GM18909 (cell line): Measurements from ENCODE around the gene EPAS1.

Experiments used
- ATAC-seq: cut with Tn5 transposase; IDR thresholded peaks from one replicate; pipeline ENCODE4 v1.9.1; 2021; ENCODE audit warnings: mild to moderate bottlenecking; ENCODE audit not compliant: unreplicated experiment, poor library complexity

Gene EPAS1

DNA sequence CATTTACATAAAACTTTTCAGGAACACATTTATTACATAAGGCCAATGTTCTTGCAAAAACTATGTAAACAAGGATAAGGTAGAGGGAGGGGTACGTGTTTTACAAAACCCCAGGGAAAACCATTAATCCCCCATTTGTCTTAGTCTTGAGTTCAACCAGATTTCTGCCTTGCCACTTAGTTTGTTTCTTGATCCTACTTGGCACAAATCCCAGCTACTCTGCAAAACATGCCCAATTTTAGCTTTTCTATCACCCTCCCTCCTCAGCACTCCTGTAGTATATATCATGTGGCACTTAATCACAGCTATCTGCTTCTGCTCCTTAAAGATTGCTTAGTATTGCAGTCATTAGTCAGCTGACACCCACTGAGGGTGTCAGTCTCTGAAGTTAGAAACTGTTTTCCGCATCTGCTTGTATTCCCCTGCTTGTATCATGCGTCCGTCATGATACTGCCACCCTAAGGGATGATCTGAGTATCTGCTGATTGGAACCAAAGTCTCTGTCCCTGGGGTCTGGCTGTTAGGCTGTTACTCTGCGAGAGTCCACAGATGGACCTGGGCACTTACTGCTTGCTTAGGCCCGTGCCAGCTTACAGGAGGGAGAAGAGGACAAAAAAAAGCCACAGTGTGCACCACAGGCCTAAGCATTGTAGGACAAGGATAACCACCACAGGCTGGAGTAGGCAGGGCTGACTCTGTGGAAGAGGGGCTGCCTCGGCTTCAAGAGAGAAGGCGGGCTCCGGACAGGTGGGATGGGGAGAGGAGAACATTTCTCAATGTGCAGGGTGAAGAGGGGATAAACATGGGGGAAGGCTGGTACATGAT, 82.2 kb downstream of the EPAS1 start:
- ATAC-seq = no peak

DNA sequence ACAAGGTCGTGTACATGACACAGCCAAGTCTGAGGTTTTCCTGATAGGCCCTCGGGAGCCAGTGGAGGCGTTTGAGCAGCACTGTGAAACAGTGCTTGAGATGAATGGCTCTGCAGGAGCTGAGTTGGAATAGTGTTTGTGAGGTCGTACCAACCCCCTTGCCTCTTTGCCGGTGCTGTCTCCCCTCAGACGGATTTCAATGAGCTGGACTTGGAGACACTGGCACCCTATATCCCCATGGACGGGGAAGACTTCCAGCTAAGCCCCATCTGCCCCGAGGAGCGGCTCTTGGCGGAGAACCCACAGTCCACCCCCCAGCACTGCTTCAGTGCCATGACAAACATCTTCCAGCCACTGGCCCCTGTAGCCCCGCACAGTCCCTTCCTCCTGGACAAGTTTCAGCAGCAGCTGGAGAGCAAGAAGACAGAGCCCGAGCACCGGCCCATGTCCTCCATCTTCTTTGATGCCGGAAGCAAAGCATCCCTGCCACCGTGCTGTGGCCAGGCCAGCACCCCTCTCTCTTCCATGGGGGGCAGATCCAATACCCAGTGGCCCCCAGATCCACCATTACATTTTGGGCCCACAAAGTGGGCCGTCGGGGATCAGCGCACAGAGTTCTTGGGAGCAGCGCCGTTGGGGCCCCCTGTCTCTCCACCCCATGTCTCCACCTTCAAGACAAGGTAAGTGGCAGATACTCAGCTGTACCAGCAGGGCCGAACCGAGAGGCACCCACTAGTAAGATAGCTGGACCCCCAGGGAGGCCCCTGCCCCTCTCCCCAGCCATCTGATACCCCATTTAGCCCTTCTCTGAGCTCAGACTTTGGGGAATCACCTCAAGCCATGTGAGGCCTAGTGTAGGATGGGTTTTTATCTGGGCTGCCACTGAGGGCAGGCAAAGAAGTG, 83.1 kb downstream of the EPAS1 start:
- no peak for ATAC-seq

DNA sequence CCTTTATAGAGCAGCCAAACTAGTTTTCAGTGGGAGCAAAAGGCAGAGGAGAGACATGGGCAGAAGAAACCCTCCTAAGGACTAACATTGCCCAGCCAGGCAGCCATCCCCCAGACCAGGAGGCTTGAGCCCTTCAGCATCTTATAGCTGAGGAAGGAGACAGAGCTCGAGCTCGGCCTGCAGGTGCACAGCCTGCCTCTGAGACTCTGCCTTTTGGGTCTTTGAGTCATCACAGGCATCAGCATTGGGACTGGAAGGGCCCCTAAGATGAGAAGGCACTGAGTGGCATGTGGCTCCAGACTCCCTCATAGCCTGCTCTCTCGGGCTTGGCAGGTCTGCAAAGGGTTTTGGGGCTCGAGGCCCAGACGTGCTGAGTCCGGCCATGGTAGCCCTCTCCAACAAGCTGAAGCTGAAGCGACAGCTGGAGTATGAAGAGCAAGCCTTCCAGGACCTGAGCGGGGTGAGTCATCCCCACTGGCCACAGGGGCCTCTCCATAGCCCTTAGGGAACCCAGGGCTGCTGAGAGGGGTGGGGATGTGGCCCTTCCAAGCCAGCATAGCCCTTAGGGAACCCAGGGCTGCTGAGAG, 84.1 kb downstream of the EPAS1 start:
- no peak for ATAC-seq

DNA sequence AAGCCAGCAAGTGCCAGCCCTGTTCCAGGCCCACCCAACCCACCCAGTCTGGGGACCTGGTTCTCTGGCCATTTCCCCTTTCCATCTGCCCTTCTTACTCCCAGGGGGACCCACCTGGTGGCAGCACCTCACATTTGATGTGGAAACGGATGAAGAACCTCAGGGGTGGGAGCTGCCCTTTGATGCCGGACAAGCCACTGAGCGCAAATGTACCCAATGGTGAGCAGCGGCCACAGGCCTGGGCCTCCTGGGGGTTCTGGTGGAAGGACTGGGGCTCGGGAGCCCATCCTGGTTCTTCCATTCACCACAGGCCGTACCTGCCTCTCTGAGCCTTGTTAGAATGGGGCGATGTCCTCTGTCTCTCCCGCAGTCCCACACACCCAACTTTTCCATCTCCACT, 84.7 kb downstream of the EPAS1 start:
- no peak for ATAC-seq

DNA sequence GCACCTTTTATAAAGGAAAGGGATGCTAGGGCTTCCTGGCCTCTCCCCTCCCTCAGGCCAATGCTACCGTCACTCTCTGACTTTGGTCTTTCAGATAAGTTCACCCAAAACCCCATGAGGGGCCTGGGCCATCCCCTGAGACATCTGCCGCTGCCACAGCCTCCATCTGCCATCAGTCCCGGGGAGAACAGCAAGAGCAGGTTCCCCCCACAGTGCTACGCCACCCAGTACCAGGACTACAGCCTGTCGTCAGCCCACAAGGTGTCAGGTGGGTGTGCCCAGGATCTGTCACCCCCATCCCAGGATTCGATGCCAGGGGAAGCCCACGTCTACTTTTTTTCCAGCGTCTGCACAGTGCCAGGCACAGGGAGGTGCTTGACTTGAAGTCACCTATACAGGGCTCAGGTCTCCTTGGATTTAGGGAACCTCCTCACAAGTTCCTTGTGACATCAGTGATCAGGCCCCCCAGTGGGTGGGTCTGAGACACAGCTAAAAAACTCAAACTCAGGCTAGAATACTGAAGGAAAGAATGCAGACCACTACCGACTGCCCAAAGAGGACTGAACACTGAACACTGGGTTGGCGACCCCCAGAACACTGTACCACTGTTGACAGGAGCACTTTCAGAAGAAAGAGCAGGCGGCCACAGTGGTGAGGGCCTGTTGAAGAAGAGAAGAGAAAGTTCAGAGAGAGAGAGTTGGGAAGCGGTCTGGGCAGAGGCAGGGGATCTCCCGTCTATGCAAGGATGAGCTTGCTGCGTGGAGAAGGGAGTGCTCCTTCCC, 85.3 kb downstream of the EPAS1 start:
- no peak for ATAC-seq

DNA sequence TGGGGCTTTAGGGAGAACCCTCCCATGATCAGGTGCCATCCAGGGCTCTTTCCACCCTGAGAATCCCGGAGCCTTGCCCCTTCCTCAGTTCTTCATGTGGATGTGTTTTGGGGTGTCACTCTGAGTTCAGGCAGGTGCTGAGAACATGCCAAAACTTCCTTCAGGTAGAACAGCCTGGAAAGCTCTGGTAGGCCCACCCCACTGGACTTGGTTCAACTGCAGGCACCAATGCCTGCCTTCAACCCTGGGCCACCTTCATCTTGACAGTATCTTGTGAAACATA, 85.8 kb downstream of the EPAS1 start:
- ATAC-seq = no peak

DNA sequence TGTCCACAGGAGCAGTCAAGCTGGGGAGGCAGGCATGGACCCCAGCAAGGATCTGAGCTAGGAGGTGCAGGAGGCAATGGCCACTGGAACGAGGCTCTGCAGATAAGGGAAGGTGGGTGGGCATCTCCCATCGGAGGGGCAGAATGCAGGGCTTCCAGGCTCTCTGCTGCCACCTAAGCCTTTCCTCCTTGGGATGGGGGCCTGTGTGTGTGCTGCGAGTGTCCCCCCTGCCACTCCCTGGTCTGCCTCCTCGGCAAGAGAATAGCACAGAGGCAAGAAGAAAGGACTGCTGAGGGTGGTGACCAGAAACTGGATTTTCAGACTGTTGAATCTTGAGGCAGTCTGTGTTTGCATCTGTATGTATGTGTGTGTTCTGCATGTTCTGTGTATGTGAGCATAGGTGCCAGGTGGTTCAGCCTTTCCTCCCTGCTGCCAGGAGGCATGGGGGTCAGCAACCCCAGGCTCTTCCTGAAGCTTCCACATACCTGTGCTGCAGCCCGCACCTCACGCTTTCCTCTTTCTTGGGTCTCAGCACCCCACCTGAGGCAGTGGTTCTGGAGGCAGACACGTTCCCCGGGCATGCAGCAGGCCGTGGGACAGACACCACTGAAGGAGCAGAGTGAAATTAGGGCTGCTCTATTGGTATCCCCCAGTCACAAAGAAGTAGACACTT, 86.7 kb downstream of the EPAS1 start:
- no peak for ATAC-seq

DNA sequence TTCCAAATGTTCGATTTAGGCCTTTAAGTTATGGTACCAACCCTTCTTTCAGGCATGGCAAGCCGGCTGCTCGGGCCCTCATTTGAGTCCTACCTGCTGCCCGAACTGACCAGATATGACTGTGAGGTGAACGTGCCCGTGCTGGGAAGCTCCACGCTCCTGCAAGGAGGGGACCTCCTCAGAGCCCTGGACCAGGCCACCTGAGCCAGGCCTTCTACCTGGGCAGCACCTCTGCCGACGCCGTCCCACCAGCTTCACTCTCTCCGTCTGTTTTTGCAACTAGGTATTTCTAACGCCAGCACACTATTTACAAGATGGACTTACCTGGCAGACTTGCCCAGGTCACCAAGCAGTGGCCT, 87.2 kb downstream of the EPAS1 start:
- ATAC-seq = no peak

DNA sequence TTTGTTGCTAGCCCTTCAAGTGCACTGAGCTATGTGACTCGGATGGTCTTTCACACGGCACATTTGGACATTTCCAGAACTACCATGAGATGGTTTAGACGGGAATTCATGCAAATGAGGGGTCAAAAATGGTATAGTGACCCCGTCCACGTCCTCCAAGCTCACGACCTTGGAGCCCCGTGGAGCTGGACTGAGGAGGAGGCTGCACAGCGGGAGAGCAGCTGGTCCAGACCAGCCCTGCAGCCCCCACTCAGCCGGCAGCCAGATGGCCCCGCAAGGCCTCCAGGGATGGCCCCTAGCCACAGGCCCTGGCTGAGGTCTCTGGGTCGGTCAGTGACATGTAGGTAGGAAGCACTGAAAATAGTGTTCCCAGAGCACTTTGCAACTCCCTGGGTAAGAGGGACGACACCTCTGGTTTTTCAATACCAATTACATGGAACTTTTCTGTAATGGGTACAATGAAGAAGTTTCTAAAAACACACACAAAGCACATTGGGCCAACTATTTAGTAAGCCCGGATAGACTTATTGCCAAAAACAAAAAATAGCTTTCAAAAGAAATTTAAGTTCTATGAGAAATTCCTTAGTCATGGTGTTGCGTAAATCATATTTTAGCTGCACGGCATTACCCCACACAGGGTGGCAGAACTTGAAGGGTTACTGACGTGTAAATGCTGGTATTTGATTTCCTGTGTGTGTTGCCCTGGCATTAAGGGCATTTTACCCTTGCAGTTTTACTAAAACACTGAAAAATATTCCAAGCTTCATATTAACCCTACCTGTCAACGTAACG, 88.8 kb downstream of the EPAS1 start:
- no peak for ATAC-seq

DNA sequence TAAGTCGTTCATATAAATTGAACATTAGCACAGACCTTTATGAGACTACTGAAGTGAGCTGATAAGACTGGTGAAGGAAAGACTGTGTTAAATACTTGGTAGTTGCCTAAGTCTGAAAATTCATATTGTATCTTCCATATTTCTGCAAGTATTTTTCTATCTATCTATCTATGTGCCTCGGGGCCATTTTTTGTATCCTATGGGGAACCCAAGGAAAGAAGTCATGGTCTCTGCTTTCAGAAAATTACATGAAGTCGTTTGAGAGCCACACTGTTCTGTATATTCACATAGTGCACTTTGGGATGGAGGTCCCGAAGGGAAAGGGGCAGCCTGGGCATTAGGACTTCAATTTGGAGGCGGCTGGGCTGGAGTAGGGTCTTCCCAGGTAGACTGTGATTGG, 89.6 kb downstream of the EPAS1 start:
- ATAC-seq = no peak

DNA sequence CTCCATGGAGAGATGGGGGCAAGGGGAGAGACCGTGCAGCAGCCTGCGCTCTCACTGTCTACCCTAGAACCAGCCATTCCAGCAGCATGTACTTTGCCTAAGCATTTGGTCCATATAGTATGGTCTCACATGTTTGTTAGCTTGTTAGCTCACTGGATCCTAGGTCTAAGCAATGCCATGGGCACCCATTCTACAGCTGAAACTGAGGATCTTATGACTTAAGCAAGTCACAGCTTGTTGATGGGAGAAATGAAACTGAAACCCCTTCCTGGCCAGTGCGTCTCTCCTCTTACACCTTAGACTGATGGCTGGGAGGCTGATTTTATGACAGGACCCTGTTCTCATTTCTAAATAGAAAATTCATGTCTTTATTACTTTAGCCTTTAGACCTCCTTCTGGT, 90.1 kb downstream of the EPAS1 start:
- ATAC-seq = no peak

DNA sequence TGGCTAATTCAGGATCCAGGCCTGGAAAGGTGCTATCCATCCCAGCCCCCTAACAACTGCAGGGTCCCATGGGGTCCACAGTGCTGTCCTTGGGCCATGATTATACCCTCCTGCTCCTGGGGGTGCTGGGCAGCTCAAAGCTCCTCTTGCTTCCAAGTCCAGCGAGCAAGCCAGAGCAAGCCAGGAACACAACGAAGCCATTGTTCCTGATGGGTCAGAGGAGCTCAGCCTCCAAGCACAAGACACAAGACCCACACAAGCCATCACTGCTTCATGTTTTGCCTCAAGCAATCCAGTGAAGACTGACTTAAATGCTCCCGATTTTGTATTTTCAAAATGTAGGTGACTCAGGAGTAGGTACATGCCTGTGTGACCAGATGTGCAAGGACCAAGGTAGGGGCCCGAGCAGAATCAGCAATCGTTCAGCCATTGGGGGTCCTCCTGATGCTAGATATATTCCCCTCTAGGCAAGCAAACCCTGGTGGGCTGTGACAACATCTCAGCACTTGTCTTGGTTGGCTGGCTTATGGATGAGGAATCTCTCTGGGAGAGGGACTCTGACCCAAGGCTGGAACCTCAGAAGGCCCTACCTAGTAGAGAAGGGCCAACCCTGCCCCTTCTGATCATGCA, 90.8 kb downstream of the EPAS1 start:
- ATAC-seq = no peak

DNA sequence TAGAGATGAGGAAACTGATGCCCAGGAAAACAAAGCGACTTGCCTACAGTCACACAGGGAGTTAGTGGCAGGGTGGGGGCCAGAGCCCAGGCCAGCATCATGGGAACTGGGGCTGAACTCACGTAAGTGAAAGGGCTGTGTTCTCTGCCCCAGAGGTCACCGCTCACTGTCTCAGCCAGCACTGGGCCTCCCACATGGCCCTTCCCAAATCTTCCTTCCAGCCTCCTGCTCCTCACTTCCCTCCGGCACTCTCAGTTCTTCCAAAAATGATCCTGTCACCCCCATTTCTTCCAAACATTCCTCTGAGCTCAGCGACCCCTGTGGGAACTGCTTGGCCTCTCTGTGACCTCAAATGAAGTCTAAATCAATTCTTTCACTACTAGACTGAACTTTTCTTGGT, 91.7 kb downstream of the EPAS1 start:
- no peak for ATAC-seq

DNA sequence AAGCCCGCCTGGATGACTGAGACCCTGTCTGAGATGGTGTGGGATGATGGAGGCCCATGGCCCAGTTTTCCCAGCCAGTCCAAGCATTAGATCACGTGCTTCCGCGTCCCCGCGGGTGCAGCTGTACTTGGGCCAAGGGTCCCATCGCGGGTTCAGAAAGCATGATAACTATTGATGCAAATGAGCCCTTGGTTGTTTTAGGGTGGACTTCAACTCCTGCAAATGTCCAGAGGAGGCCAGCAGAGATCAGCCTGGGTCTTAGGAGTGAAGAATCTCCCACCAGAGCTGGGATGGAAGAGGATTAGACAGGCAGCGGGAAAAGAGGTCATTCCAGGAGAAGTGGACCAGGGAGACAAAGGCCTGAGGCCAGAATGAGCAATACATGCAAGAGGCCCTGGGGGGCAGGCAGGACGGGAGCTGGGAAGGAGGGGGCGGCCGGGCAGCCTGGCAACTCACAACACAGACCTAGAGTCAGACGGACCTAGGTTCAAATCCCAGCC, 92.3 kb downstream of the EPAS1 start:
- ATAC-seq = no peak

DNA sequence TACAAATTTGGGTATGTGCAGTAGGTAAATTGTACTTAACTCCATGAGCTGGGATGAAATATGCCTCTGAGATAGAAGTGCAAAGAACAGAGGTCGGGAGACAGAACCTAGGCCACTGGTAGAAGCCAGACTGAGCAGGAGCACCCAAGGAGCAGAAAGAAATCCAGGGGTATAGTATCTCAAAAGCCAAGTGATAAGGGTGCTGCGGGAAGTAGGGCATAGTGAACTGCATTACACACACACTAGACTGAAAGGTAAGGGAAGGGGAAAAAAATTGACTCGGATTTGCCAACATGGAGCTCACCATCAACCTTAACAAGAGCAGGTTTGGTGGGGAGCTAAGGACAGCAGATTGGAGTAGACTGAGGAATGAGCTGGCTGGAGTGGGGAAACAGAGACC, 92.8 kb downstream of the EPAS1 start:
- no peak for ATAC-seq

DNA sequence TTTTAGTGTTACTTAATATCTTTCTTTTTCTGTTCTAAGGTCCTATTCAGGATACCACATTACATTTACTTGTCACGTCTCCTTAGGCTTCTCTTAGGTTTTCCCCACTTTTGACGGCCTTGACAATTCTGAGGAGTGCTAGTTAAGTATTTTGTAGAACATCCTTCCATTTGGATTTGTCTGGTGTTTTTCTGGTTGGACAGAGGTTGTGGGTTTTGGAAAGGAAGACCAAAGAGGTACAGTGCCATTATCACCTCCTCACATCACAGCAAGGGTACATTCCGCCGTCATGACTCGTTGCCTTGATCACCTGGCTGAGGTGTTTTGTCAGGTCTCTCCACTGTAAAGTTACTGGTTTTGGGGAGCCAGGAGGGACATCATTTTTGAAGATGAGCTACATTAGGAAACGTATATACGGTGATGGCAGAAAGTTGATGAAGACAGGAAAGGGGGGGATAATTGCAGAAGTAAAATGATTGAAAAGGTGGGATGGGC, 93.7 kb downstream of the EPAS1 start:
- ATAC-seq = no peak

DNA sequence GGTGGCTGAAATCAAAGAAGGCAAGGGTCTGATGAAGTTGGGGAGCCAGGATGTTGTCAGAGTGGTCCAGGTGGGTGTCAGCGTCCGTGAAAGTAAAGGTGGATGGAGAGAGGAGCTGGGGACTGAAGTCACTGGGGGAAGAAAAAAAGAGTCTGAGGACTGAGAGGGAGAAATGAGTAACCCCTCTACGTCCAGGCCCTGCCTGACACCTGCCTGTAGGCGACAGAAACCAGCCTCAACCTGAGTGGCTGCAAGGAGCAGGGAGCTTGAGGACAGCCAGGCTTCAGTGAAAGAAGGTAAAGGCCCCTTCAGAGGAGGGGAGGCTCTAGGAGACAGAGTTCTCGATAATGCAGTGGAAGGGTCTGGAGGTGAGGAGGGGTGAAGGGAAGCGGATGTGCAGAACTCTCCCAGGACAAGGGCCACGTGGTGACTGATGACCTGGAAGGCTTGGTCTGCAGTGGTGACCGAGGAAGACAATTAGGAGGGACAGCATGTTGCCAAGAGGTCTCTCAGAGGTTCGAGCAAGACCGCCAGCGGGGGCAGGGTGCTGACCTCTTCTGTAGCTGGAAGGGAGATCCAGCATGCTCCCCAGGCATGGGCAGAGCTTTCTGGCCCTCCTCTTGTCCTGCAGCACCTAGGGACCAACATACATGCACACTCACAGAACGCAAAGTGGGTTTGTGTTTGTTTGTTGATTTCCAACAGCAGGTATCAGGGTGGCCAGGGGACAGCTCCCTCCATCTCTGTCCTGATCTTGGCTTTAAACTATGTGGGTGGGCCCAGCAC, 95.5 kb downstream of the EPAS1 start:
- no peak for ATAC-seq

DNA sequence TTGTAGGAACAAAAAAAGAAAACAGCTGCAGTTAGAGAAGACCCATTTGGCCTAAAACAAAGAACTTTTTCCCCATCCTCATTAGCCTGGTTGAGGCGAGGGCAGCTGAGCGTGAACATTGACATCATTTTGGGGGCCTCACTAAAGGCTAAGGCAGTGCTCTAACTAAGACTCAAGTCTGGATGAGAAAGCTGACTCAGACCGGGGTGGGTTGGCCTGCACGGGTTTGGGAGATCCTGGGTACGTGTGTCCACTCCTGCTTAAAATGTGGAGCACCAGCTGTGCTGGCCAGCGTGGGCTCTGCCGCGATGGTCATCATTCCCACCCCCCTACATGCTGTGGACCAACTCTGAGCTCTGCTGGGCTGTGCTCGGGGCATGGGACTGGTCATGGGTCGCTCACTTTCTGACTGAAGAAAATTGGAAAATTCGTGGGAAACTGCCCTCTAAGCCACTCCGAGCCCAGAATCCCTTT, 96.2 kb downstream of the EPAS1 start:
- ATAC-seq = no peak
